Testis (tissue), 2 donors: ENCODE data around the gene IRF2BP1.
A peak's percentile ranks its signal among the peaks of the same experiment; 100 is the strongest.

Experiments
- CTCF ChIP-seq, 3 experiments: fragments of 450-650 bp in 2 of 3; fragments of 200-600 bp in 1 of 3; sonication (generic) in 1 of 3; IDR thresholded peaks; one replicate each; pipeline ENCODE4 v1.5.1; 2016 to 2019; ENCODE audit warnings: antibody characterized with exemption in 3 of 3, mild to moderate bottlenecking in 2 of 3, moderate library complexity in 1 of 3
- POLR2A ChIP-seq: fragments of 450-650 bp; IDR thresholded peaks from one replicate; pipeline ENCODE4 v1.6.1; 2017; ENCODE audit warnings: antibody characterized with exemption, mild to moderate bottlenecking, moderate library complexity

GRCh38 chr19:45863840-45864628 lies 21.9 kb downstream of the IRF2BP1 start, which contains the start of gene FOXA3:
- TF ChIP-seq CTCF (IDR thresholded peaks at IDR 0.05) (peak in 2 of 3 experiments; percentile 9 to 36), POLR2A (no peak)
